Thyroid gland (tissue), 4 donors: ENCODE data around the gene MAJIN.

Experiments
- POLR2A ChIP-seq, 2 donors: fragments of 450-650 bp; IDR thresholded peaks; one replicate each; pipeline ENCODE4 v1.6.1; 2017; ENCODE audit warnings: antibody characterized with exemption in 2 of 2, mild to moderate bottlenecking in 2 of 2, moderate library complexity in 1 of 2
- TF ChIP-seq, protein P1 (sequence below), 6 experiments: fragments of 200-600 bp in 3 of 6; fragments of 450-650 bp in 3 of 6; sonication (generic) in 3 of 6; IDR thresholded peaks; one replicate each; pipeline ENCODE4 v1.5.1; 2016 to 2019; ENCODE audit warnings: antibody characterized with exemption in 6 of 6, mild to moderate bottlenecking in 2 of 6, inconsistent platforms in 1 of 6, moderate library complexity in 1 of 6

DNA sequence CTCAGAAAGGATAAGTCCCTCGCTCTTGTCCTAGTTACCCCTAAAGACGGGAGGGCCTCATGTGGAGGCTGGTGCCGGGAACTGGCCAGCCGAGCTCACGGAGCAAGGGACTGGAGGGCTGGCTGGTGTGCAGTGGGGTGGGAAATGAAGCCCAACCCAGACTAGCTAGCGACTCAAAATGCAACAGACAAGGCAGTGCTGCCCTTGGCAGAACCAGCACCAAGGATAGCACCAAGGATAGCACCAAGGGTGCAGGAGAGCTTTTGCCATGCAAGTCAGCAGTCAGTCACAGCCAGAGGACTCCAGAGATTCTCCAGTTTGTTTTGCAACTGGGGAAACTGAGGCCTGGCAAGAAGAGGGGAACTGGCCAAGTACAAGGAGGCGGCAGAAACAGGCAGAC is 31.4 kb upstream of the MAJIN start:
- TF ChIP-seq POLR2A (IDR thresholded peaks at IDR 0.05): no peak
- TF ChIP-seq, protein P1, sequence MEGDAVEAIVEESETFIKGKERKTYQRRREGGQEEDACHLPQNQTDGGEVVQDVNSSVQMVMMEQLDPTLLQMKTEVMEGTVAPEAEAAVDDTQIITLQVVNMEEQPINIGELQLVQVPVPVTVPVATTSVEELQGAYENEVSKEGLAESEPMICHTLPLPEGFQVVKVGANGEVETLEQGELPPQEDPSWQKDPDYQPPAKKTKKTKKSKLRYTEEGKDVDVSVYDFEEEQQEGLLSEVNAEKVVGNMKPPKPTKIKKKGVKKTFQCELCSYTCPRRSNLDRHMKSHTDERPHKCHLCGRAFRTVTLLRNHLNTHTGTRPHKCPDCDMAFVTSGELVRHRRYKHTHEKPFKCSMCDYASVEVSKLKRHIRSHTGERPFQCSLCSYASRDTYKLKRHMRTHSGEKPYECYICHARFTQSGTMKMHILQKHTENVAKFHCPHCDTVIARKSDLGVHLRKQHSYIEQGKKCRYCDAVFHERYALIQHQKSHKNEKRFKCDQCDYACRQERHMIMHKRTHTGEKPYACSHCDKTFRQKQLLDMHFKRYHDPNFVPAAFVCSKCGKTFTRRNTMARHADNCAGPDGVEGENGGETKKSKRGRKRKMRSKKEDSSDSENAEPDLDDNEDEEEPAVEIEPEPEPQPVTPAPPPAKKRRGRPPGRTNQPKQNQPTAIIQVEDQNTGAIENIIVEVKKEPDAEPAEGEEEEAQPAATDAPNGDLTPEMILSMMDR (IDR thresholded peaks at IDR 0.05): no peak
